ENCODE results near the gene DNAH12. TPM values are rescaled to one million over a fixed set of nuclear protein-coding genes. Genes with fewer than 3 reads are reported as not detected.

The DNAH12 gene
- total RNA-seq, 1 experiment from 2014 or later: not detected

DNA sequence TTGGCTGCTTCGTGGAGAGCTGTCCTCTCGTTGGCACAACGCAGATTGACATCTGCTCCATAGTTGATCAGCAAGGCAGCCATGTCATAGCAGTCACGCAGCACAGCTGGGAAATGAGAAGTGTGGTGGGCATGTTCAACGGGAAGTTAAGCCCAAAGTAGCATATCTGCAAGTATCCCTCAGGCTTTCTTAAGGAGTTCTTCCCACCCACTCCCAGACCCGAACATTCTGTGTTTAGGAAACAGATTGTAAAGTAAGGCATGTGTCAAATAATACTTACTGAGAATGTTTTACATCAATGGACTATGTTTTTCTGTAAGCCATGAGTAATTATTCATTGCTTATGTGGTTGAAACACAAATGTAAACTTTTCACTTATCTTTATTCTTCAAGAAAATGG is 260.8 kb downstream of the DNAH12 start:
- H2AFZ ChIP-seq (ENCODE audit: low read depth, low read length, poor library complexity, severe bottlenecking): no peak overlapping the region
- H4K20me1 ChIP-seq (ENCODE audit: insufficient read depth): no peaks in the 10 kb centered on the region
- CTCF ChIA-PET: no interaction called here
- H3K9me2 ChIP-seq (ENCODE audit: insufficient read depth): no peaks in the 10 kb centered on the region
- no peaks in the 10 kb centered on the region for H3K27me3 ChIP-seq (ENCODE audit: insufficient read depth, low read length)
- no peak overlapping the region for H3K4me3 ChIP-seq (replicated peaks in 1 of 2; ENCODE audit: low read depth in 1 of 2, low read length in 2 of 2)
- TF ChIP-seq EZH2 (IDR thresholded peaks at IDR 0.05) (no peak), ELF1 (IDR thresholded peaks at IDR 0.05; ENCODE audit: borderline replicate concordance, low read depth) (no peak), EZH2phosphoT487 (IDR thresholded peaks at IDR 0.05; ENCODE audit: borderline replicate concordance) (no peak), SIN3A (IDR thresholded peaks at IDR 0.05; ENCODE audit: low read depth) (no peak), SP1 (IDR thresholded peaks at IDR 0.05; ENCODE audit: low read depth) (no peak), TCF7L2 (IDR thresholded peaks at IDR 0.05; ENCODE audit: borderline replicate concordance, extremely low read depth, insufficient read depth, insufficient read length) (no peak), EGR1 (IDR thresholded peaks at IDR 0.05; ENCODE audit: low read depth) (no peak), FOSL1 (IDR thresholded peaks at IDR 0.05; ENCODE audit: low read depth) (no peak), SRF (IDR thresholded peaks at IDR 0.05; ENCODE audit: low read depth) (no peak), YY1 (IDR thresholded peaks at IDR 0.05; ENCODE audit: extremely low read depth, insufficient replicate concordance, low read depth, low read length) (no peak), ZFX (IDR thresholded peaks at IDR 0.05) (no peak), JUND (IDR thresholded peaks at IDR 0.05) (no peak), ZNF274 (IDR thresholded peaks at IDR 0.05; ENCODE audit: low read depth, low read length) (no peak)
- TF ChIP-seq, protein P1, sequence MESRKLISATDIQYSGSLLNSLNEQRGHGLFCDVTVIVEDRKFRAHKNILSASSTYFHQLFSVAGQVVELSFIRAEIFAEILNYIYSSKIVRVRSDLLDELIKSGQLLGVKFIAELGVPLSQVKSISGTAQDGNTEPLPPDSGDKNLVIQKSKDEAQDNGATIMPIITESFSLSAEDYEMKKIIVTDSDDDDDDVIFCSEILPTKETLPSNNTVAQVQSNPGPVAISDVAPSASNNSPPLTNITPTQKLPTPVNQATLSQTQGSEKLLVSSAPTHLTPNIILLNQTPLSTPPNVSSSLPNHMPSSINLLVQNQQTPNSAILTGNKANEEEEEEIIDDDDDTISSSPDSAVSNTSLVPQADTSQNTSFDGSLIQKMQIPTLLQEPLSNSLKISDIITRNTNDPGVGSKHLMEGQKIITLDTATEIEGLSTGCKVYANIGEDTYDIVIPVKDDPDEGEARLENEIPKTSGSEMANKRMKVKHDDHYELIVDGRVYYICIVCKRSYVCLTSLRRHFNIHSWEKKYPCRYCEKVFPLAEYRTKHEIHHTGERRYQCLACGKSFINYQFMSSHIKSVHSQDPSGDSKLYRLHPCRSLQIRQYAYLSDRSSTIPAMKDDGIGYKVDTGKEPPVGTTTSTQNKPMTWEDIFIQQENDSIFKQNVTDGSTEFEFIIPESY (IDR thresholded peaks at IDR 0.05; ENCODE audit: extremely low read depth, insufficient replicate concordance, low read length): no peak
- TF ChIP-seq, protein P2, sequence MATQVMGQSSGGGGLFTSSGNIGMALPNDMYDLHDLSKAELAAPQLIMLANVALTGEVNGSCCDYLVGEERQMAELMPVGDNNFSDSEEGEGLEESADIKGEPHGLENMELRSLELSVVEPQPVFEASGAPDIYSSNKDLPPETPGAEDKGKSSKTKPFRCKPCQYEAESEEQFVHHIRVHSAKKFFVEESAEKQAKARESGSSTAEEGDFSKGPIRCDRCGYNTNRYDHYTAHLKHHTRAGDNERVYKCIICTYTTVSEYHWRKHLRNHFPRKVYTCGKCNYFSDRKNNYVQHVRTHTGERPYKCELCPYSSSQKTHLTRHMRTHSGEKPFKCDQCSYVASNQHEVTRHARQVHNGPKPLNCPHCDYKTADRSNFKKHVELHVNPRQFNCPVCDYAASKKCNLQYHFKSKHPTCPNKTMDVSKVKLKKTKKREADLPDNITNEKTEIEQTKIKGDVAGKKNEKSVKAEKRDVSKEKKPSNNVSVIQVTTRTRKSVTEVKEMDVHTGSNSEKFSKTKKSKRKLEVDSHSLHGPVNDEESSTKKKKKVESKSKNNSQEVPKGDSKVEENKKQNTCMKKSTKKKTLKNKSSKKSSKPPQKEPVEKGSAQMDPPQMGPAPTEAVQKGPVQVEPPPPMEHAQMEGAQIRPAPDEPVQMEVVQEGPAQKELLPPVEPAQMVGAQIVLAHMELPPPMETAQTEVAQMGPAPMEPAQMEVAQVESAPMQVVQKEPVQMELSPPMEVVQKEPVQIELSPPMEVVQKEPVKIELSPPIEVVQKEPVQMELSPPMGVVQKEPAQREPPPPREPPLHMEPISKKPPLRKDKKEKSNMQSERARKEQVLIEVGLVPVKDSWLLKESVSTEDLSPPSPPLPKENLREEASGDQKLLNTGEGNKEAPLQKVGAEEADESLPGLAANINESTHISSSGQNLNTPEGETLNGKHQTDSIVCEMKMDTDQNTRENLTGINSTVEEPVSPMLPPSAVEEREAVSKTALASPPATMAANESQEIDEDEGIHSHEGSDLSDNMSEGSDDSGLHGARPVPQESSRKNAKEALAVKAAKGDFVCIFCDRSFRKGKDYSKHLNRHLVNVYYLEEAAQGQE (IDR thresholded peaks at IDR 0.05; ENCODE audit: low read depth): no peak
- TF ChIP-seq, protein P3, sequence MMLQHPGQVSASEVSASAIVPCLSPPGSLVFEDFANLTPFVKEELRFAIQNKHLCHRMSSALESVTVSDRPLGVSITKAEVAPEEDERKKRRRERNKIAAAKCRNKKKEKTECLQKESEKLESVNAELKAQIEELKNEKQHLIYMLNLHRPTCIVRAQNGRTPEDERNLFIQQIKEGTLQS (IDR thresholded peaks at IDR 0.05): no peak
- ATAC-seq (no peak), DNase-seq (ENCODE audit: low read depth, low spot score) (no peak)
- H3K27ac ChIP-seq (ENCODE audit: low read depth, low read length): no peak overlapping the region
- POLR2A ChIA-PET: interaction anchor here (0.6 kb wide), 1 partner anchor 238 kb away, joined by 3 read pairs; no protein-coding TSS in a partner anchor
- no peak overlapping the region for H3K9ac ChIP-seq (ENCODE audit: low read length)
- intact Hi-C loops (cut with micrococcal nuclease): no loop called here
- no peak overlapping the region for H3K4me2 ChIP-seq (ENCODE audit: low read length)
- H3K4me1 ChIP-seq (ENCODE audit: control insufficient read depth in 1 of 2, insufficient read depth in 2 of 2, low read length in 2 of 2): peaks cover 0 to 7% of the 10 kb centered on the region in 2 experiments; a peak in 1 of 4 replicates
- no peaks in the 10 kb centered on the region for H3K9me3 ChIP-seq (ENCODE audit: control insufficient read depth in 1 of 2, insufficient read depth in 1 of 2, low read depth in 1 of 2, low read length in 2 of 2)
- H3K36me3 ChIP-seq (ENCODE audit: control insufficient read depth in 1 of 2, insufficient read depth in 2 of 2, low read length in 2 of 2): no peaks in the 10 kb centered on the region
- RAD21 ChIA-PET (ENCODE audit: low non-redundant PET in 1 of 2, low total read pairs in 2 of 2, uncharacterized antibody in 2 of 2, unreplicated experiment in 2 of 2): no interaction called here
- no TSS peak for BruUV-seq (replicated peaks)
- no peaks in the 10 kb centered on the region for H3K79me2 ChIP-seq (ENCODE audit: insufficient read depth, low read length)

Measured in HCT116 (cell line).